Stimulated activated naive CD8-positive, alpha-beta T cell treated with anti-CD3 and anti-CD28 coated beads, Interleukin-15, amount 100 ng/mL, for 72 hours (primary cell): ENCODE data around the gene RBPJL.

Source experiments
- ATAC-seq: fragments of 150-1000 bp; cut with Tn5 transposase; 2 replicates; pipeline ENCODE4 v1.10.0; 2021; ENCODE audit warnings: mild to moderate bottlenecking, moderate library complexity
- DNase-seq, 2 donors: peaks; one replicate each; pipeline ENCODE4 v3.0.0; 2021 to 2022
- H3K27ac Mint-ChIP-seq, 2 donors: one replicate each; pipeline ENCODE4 v1.8.0; 2022; ENCODE audit warnings: mild to moderate bottlenecking in 2 of 2, mixed read lengths in 2 of 2, moderate library complexity in 2 of 2
- H3K27me3 Mint-ChIP-seq: one replicate; pipeline ENCODE4 v1.8.0; 2022; ENCODE audit warnings: mixed read lengths
- H3K4me1 Mint-ChIP-seq: one replicate; pipeline ENCODE4 v1.8.0; 2022; ENCODE audit warnings: mild to moderate bottlenecking, mixed read lengths
- H3K4me3 Mint-ChIP-seq, 2 donors: one replicate each; pipeline ENCODE4 v1.8.0; 2022; ENCODE audit warnings: mild to moderate bottlenecking in 2 of 2, mixed read lengths in 2 of 2, moderate library complexity in 1 of 2
- H3K9me3 Mint-ChIP-seq, 2 donors: one replicate each; pipeline ENCODE4 v1.8.0; 2022; ENCODE audit warnings: mixed read lengths in 2 of 2

RBPJL gene

DNA sequence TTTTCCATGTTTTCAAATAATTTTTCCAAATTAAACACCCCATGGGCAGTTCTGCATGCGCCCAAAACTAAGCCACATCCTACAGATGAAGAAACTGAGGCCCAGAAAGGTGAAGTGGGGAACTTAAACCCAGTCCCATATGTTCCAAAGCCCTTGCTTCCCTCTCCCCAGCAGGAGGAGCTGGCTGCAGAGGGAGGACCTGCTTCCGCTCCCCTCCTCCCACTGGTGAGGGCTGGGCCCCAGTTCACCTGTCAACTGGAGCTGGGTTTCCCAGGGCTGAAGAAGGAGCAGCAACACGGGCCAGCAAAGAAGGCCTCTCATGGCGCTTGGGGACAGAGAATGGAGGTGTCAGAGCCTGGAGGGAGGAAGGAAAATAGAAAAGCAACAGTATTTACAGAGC, 1.4 kb upstream of the RBPJL start:
- Mint-ChIP-seq H3K27ac (no peak overlapping the region), H3K4me3 (no peak overlapping the region), H3K9me3 (no peaks in the 10 kb centered on the region), H3K4me1 (peaks cover 26% of the 10 kb centered on the region), H3K27me3 (peaks cover 89% of the 10 kb centered on the region)
- no peak for DNase-seq
- no peak for ATAC-seq

DNA sequence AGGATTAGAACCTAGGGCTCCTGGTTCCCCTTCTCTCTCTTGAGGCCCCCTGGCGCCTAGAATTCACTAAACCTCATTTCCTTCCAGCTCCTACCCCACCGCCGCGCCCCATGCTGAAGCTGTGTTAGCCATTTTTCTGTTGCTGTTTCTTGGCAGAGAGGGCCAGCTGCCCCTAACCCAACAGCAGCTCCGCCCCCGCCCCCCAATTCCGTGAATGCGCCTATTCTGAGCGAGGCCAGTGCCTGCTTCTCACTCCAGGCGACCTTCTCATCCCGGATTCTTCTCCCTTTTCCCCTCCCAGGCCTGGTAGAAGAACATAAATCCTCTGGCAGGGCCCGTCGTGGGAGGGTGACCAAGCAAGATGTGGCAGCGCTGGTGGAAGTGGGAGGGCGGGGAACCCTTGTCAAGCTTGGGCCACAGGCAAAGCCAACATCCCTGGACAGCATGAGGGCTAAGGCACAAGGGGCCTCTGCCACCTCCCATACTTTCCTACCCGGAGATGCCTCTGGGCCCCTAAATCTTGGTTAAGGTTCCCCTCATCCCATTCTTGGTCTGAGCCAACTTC, 518 bp downstream of the RBPJL start:
- Mint-ChIP-seq H3K27ac (no peak overlapping the region), H3K4me3 (no peak overlapping the region), H3K27me3 (peaks cover 99% of the 10 kb centered on the region), H3K9me3 (no peaks in the 10 kb centered on the region), H3K4me1 (peaks cover 33% of the 10 kb centered on the region)
- DNase-seq (no peak), ATAC-seq (no peak)

DNA sequence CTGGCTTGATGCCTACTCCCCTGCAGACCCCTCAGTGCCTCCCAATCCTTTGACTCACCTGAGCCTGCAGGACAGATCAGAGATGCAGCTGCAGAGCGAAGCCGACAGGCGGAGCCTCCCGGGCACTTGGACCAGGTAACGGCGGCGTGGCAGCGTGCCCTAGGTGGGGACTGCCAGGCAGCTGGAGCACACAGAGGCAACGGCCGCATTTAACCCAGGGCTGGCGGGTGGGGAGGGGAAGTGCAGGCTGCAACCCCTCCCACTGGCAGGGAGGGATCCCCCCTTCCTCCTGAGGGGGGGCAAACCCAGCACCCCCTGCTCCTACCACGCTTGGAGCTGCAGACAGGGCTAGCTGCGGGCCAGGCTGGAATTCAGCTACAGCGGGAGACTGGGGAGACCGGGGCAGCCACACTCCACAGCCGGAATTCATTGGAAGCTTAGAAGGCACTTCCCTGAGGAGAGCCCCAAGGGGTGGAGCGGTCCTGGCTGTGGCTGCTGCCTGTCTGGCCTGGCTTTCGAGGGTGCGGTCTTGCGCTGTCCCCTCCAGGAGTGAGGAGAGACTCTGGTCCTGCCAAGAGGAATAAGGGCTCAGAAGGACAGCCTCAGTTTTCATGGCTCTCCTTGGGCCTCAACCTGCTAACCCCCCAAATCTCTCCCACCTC, 1.6 kb downstream of the RBPJL start, which contains the start of gene MATN4:
TSS of gene MATN4 (minus strand) at position 183 of the 662 bp plus-strand sequence. CDS start 2,717 bp downstream, outside the sequence.
- ATAC-seq = no peak
- Mint-ChIP-seq H3K9me3 (no peaks in the 10 kb centered on the region), H3K4me1 (peaks cover 24% of the 10 kb centered on the region), H3K27ac (peak within 1 kb of the TSS in 1 of 2 donors; percentile 54), H3K4me3 (no peak within 1 kb of the TSS), H3K27me3 (peaks cover 96% of the 10 kb centered on the region)
- no peak for DNase-seq

DNA sequence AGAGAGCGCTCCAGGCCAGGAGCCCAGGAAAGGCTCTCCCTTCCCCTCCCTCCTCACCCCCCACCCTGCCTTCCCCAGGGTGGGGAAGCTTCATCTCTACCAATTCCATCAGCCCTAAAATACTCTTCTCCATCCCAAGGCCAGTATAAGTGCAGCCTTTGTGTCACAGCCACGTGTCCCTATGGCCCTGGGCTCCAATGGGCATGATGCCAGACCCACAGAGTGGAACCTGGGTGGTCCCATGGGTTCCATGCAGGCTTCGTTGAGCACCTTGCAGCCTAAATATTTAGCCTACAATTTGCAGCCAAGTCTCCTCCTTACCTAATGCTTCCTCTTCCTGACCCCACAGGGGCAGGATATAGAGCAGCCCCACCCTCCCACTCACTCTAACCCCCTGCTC, 2.4 kb downstream of the RBPJL start:
- DNase-seq (no peak), ATAC-seq (no peak)
- Mint-ChIP-seq H3K4me3 (no peak overlapping the region), H3K27me3 (peaks cover 96% of the 10 kb centered on the region), H3K4me1 (peaks cover 16% of the 10 kb centered on the region), H3K27ac (peak overlapping the region in 1 of 2 donors; percentile 54), H3K9me3 (no peaks in the 10 kb centered on the region)

DNA sequence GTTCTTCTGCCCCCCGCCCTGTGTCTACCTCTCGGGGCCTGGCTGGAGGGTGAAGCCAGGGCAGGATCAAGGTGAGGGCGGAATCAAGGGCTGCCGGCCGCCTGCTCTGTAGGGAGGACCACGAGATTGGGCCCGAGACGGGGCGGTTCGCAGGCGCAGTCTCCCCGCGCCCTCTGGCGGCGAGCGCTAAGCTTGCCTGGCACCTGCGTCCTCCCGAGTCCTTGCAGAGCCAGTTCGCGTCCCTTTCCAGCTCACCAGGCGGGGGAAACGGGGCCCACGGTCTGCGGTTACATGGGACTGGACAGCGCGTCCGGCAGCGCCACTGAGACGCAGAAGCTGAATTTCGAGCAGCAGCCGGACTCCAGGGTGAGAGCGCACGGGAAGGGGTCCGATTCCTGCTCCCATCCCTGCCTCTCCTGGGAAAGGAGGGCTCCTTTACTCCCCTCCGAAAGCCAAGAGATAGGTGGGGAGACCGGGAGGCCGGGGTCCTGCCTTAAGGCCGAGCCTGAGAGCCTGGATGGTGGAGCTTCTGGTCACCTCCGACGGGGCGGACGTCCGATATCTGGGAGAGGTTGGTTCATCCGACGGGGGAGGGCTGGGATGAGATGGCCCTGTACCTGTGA, 5.1 kb downstream of the RBPJL start:
- H3K4me1 Mint-ChIP-seq = peaks cover 30% of the 10 kb centered on the region
- ATAC-seq = peak; percentile 75
- H3K27ac Mint-ChIP-seq = no peak overlapping the region
- H3K9me3 Mint-ChIP-seq = no peaks in the 10 kb centered on the region
- DNase-seq = peak; percentile 69 to 74
- peaks cover 97% of the 10 kb centered on the region for H3K27me3 Mint-ChIP-seq
- H3K4me3 Mint-ChIP-seq = peak overlapping the region in 1 of 2 donors; percentile 13

DNA sequence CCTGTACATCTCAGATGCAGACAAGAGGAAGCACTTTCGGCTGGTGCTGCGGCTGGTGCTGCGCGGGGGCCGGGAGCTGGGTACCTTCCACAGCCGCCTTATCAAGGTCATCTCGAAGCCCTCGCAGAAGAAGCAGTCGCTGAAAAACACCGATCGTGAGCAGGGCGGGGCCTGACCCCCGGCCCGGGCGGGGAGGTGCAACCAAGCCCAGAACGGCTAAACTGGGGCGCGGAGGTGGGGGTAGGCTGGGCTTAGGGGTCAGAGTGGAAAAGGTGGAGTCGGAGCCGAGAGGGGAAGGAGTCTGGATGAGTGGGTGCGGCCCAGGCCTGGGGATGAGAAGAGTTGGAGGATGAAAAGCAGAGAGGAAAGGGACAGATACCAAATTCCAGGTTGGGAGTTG, 5.6 kb downstream of the RBPJL start:
- H3K27me3 Mint-ChIP-seq = peaks cover 97% of the 10 kb centered on the region
- no peak for DNase-seq
- no peak overlapping the region for H3K4me3 Mint-ChIP-seq

DNA sequence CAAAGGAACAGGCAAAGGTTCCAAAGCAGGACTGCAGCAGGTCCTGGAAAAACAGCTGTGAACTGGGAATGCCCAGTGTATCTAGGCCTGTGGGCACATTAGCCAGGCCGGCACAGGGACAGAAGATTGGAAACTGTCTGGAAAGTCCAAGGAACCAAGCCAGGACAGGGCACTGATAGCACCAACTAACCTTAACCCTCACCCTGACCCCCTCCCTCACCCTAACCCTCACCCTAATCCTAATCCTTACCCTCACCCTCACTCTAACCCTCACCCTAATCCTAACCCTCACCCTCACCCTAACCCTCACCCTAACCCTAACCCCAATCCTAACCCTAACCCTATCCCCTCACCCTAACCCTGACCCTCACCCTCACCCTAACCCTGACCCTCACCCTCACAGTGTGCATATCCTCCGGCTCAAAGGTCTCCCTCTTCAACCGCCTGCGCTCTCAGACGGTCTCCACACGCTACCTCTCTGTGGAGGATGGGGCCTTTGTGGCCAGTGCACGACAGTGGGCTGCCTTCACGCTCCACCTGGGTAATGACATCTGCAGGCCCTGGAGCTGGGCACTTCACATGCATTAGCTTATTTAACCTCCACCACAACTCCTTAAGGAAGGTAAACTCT, 6.5 kb downstream of the RBPJL start:
- ATAC-seq = no peak
- H3K4me1 Mint-ChIP-seq = peaks cover 45% of the 10 kb centered on the region
- H3K27me3 Mint-ChIP-seq = peaks cover 95% of the 10 kb centered on the region
- no peaks in the 10 kb centered on the region for H3K9me3 Mint-ChIP-seq
- no peak overlapping the region for H3K27ac Mint-ChIP-seq
- no peak overlapping the region for H3K4me3 Mint-ChIP-seq
- DNase-seq = no peak

More for the DNA sequence above, 5.6 kb downstream of the RBPJL start:
- H3K27ac Mint-ChIP-seq = no peak overlapping the region
- peaks cover 35% of the 10 kb centered on the region for H3K4me1 Mint-ChIP-seq
- H3K9me3 Mint-ChIP-seq = no peaks in the 10 kb centered on the region
- ATAC-seq = no peak

DNA sequence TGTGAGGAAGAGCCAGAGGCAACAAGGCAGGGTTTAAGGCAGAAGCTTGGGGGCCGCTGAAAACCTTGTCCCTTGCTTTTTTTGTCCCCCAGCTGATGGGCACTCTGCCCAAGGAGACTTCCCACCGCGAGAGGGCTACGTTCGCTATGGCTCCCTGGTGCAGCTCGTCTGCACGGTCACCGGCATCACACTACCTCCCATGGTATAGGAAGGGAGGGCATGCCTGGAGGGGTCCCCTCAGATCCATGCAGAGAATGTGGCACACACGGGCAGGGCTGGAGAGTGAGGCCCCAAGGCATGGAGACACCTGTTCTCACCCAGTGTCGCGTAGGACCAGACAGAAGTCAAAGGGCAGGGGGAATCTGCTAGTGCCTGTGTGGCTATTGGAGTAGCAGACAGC, 7.3 kb downstream of the RBPJL start:
- Mint-ChIP-seq H3K4me1 (peaks cover 52% of the 10 kb centered on the region), H3K27ac (no peak overlapping the region), H3K9me3 (no peaks in the 10 kb centered on the region), H3K27me3 (peaks cover 88% of the 10 kb centered on the region), H3K4me3 (no peak overlapping the region)
- ATAC-seq (no peak), DNase-seq (no peak)

DNA sequence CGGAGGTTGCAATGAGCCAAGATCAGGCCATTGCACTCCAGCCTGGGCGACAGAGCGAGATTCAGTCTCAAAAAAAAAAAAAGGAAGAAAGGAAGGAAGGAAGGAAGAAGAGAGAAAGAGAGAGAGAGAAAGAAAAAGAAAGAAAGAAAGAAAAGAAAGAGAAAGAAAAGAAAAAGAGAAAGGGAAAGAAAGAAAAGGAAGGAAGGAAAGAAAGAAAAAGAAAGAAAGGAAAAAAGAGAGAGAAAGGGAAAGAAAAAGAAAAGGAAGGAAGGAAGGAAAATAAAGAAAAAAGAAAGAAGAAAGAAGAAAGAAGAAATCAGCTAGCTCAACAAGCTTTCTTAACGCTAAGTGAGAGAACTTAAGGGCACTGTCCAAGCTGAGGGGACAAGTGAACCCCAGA, 9.0 kb downstream of the RBPJL start:
- peaks cover 70% of the 10 kb centered on the region for H3K27me3 Mint-ChIP-seq
- no peaks in the 10 kb centered on the region for H3K9me3 Mint-ChIP-seq
- peak overlapping the region; percentile 28 to 68 for H3K4me3 Mint-ChIP-seq
- DNase-seq = no peak
- peaks cover 67% of the 10 kb centered on the region for H3K4me1 Mint-ChIP-seq
- no peak for ATAC-seq
- peak overlapping the region in 1 of 2 donors; percentile 40 for H3K27ac Mint-ChIP-seq

DNA sequence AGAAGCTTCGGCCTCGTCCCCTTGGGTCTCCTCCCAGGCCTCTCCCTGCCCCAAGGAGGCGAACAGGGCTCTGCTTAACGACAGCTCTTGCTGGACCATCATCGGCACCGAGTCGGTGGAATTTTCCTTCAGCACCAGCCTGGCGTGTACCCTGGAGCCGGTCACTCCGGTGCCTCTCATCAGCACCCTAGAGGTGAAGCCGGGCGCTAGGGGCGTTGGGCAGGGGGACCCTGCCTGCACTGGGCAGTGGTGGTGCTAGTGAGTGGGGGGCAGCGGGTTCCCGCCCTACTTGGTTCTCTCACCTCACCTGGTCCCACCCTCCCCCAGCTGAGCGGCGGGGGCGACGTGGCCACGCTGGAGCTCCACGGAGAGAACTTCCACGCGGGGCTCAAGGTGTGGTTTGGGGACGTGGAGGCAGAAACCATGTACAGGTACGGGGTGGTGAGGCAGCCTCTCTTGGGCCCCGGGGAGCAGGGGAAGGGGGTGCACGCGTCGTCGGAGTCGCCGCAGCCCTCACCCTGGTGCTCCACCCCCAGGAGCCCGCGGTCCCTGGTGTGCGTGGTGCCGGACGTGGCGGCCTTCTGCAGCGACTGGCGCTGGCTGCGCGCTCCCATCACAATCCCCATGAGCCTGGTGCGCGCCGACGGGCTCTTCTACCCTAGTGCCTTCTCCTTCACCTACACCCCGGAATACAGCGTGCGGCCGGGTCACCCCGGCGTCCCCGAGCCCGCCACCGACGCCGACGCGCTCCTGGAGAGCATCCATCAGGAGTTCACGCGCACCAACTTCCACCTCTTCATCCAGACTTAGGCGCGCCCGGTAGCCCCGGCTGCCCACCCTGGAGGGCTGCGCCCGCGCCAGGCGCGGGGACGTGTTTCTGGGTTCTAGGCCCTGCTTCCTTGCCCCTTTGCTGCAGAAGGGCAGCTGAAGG, 9.8 kb downstream of the RBPJL start:
- Mint-ChIP-seq H3K4me1 (peaks cover 67% of the 10 kb centered on the region), H3K27me3 (peaks cover 63% of the 10 kb centered on the region), H3K9me3 (no peaks in the 10 kb centered on the region), H3K27ac (no peak overlapping the region), H3K4me3 (peak overlapping the region; percentile 70 to 78)
- DNase-seq (no peak), ATAC-seq (no peak)

DNA sequence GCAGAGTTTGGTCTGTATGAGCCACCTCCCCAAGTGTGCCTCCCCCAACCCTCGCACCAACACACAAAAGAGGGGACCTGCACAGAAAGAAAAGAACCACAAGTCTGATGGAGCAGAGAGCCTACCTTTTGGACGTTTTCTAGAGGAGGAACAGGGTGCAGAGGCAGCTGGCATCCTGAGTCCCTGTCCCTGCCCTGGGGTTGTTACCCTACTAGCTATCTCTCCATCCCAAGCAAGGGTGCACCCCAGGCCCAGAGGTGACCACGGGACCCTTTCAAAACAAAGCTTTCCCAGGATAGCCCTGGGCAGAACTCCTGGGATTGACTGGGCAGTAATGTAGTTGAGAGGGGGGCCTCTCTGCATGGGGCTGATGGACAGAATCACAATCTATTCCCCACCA, 11.2 kb downstream of the RBPJL start:
- peaks cover 68% of the 10 kb centered on the region for H3K4me1 Mint-ChIP-seq
- peak overlapping the region; percentile 78 to 88 for H3K4me3 Mint-ChIP-seq
- DNase-seq (no peak), ATAC-seq (no peak)
- peaks cover 50% of the 10 kb centered on the region for H3K27me3 Mint-ChIP-seq
- peak overlapping the region; percentile 98 to 100 for H3K27ac Mint-ChIP-seq
- no peaks in the 10 kb centered on the region for H3K9me3 Mint-ChIP-seq

DNA sequence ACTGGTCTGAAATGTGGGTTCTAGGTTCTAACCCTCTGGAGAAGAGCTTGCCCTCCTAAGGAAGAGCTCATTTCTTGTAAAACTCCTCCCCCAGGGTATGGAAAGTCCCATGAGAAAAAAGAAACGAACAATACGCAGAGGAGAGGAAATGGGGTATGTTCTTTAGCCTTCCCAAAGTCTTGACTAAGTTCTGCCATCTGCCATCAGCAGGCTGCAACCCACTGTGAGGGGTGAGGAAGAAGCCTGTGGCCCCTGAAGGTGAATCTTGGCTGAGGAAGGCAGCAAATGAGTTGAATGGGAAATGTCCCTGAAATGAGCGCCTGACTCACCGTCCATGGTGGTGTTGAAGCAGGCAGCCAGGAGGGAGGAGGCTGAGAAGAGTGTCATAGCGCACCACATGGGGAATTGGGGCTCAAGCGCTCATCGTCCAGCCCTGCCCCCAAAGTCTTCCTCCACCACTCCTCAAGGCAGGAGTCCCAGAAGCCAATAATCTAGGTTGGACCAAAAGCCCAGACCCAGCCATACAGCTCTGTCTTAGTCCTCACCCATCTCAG, 11.8 kb downstream of the RBPJL start:
- Mint-ChIP-seq H3K9me3 (no peaks in the 10 kb centered on the region), H3K27ac (peak overlapping the region; percentile 98 to 100), H3K27me3 (peaks cover 45% of the 10 kb centered on the region), H3K4me3 (peak overlapping the region; percentile 78 to 88), H3K4me1 (peaks cover 68% of the 10 kb centered on the region)
- ATAC-seq (peak; percentile 4), DNase-seq (peak in 1 of 2 donors; percentile 32)

DNA sequence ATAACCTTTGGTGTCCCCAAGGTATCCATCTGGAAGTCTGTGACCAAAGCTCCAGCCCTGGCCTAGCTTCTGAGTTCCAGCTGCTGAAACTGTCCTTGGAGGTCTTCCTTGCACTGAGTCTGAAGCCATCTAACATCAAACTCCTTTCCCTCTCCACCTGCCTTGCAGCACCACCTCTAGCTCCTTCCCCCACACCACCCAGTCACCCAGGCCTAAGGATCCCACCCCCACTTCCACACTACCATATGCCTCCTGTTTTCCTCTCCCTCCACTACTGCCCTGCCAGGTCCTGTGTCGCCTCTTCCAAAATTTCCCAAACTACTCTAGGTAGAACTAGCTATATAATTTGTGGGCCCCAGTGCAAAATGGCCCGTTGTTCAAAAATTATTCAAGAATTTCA, 12.3 kb downstream of the RBPJL start:
- DNase-seq (peak; percentile 46 to 47), ATAC-seq (peak; percentile 50)
- peaks cover 41% of the 10 kb centered on the region for H3K27me3 Mint-ChIP-seq
- H3K9me3 Mint-ChIP-seq = no peaks in the 10 kb centered on the region
- peak overlapping the region; percentile 78 to 88 for H3K4me3 Mint-ChIP-seq
- H3K4me1 Mint-ChIP-seq = peaks cover 68% of the 10 kb centered on the region
- peak overlapping the region; percentile 98 to 100 for H3K27ac Mint-ChIP-seq

DNA sequence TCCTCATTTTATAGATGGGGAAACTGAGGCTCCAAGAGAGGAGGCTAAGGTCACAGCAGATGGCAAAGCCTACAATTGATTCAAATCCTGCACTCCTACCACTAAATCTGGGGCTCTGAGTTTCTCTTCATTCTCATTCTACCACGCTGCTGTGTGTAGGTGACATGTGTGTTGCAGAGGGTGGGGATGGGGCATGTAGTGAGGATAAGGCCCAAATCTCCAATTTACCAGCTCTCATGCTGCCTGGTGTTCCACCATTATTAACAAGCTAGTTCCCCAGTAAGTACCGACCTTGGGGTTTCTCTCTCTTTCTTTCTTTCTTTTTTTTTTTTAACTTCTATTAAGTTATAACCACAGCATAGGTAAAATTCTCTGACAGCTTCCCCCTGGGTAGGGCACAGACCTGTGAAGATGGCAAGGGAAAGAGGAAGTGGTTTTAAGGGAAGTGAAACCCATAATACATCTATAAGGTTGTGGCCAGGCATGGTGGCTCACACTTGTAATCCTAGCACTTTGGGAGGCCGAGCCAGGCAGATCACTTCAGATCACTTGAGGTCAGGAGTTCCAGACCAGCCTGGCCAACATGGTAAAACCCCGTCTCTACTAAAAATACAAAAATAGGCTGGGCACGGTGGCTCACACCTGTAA, 14.4 kb downstream of the RBPJL start:
- Mint-ChIP-seq H3K4me3 (peak overlapping the region in 1 of 2 donors; percentile 1), H3K9me3 (no peaks in the 10 kb centered on the region), H3K27ac (no peak overlapping the region), H3K4me1 (peaks cover 60% of the 10 kb centered on the region), H3K27me3 (peaks cover 19% of the 10 kb centered on the region)
- peak in 1 of 2 donors; percentile 58 for DNase-seq
- ATAC-seq = peak; percentile 74
